DOHH2 (cell line): Measurements from ENCODE around the gene EID2B.
A peak's percentile ranks its signal among the peaks of the same experiment; 100 is the strongest.

Source experiments
- H3F3A ChIP-seq: fragments of 200-600 bp; sonication (generic), shearing (Covaris generic); 2 replicates; pipeline ENCODE4 v1.6.0; 2016; ENCODE audit warnings: antibody characterized with exemption, mild to moderate bottlenecking; ENCODE audit not compliant: control insufficient read depth, insufficient read depth
- H3K27ac ChIP-seq: fragments of 200-600 bp; sonication (generic); 2 replicates; pipeline ENCODE4 v1.5.1; 2014; ENCODE audit warnings: low read depth, mild to moderate bottlenecking, low read length, moderate library complexity
- H3K27me3 ChIP-seq: fragments of 200-600 bp; sonication (generic); 2 replicates; pipeline ENCODE4 v1.6.1; 2014; ENCODE audit warnings: mild to moderate bottlenecking, low read length, mixed read lengths; ENCODE audit not compliant: control insufficient read depth
- H3K36me3 ChIP-seq: fragments of 200-600 bp; sonication (generic); 2 replicates; pipeline ENCODE4 v1.6.1; 2014; ENCODE audit warnings: mild to moderate bottlenecking, low read length, moderate library complexity, mixed read lengths; ENCODE audit not compliant: control insufficient read depth
- H3K4me1 ChIP-seq: fragments of 200-600 bp; sonication (generic); 2 replicates; pipeline ENCODE4 v1.6.1; 2014; ENCODE audit warnings: mild to moderate bottlenecking, low read length, mixed read lengths; ENCODE audit not compliant: control insufficient read depth
- H3K4me2 ChIP-seq: fragments of 200-600 bp; sonication (generic); 2 replicates; pipeline ENCODE4 v1.6.0; 2014; ENCODE audit warnings: mild to moderate bottlenecking, low read length, moderate library complexity
- H3K4me3 ChIP-seq: fragments of 200-600 bp; sonication (generic); 2 replicates; pipeline ENCODE4 v1.5.1; 2014; ENCODE audit warnings: mild to moderate bottlenecking, low read length, mixed read lengths
- H3K79me2 ChIP-seq: fragments of 200-600 bp; sonication (generic); 2 replicates; pipeline ENCODE4 v1.6.1; 2014; ENCODE audit warnings: mild to moderate bottlenecking, low read length, mixed read lengths; ENCODE audit not compliant: control insufficient read depth
- H3K9me2 ChIP-seq: fragments of 200-600 bp; sonication (generic); replicated peaks from 2 replicates; pipeline ENCODE4 v1.6.1; 2014; ENCODE audit warnings: mild to moderate bottlenecking, low read length, mixed read lengths; ENCODE audit not compliant: control insufficient read depth
- H3K9me3 ChIP-seq: fragments of 200-600 bp; sonication (generic); 2 replicates; pipeline ENCODE4 v1.6.1; 2014; ENCODE audit warnings: antibody characterized with exemption, low read length, mixed read lengths; ENCODE audit not compliant: control insufficient read depth, insufficient read depth
- H4K20me1 ChIP-seq: fragments of 200-600 bp; sonication (generic); 2 replicates; pipeline ENCODE4 v1.6.0; 2014; ENCODE audit warnings: low read depth, mild to moderate bottlenecking, antibody characterized with exemption, low read length, moderate library complexity; ENCODE audit not compliant: control insufficient read depth, insufficient read depth
- EZH2phosphoT487 ChIP-seq: fragments of 200-600 bp; sonication (generic); IDR thresholded peaks from 2 replicates; pipeline ENCODE4 v1.6.1; 2017; ENCODE audit warnings: borderline replicate concordance, mild to moderate bottlenecking, antibody characterized with exemption, low read length, moderate library complexity, mixed read lengths
- TF ChIP-seq, protein P1 (sequence below): fragments of 200-600 bp; sonication (generic); IDR thresholded peaks from one replicate; pipeline ENCODE4 v1.5.1; 2014; ENCODE audit warnings: antibody characterized with exemption, mild to moderate bottlenecking, low read depth, low read length; ENCODE audit not compliant: poor library complexity, severe bottlenecking

The EID2B gene

GRCh38 chr19:39481229-39481545, 51.5 kb downstream of the EID2B start:
- H3K79me2 ChIP-seq: peaks cover 36% of the 10 kb centered on the region
- peak overlapping the region; percentile 90 for H3K4me3 ChIP-seq
- no peaks in the 10 kb centered on the region for H3K9me2 ChIP-seq
- no peaks in the 10 kb centered on the region for H3K9me3 ChIP-seq
- peak overlapping the region; percentile 51 for H3K27ac ChIP-seq
- peaks cover 47% of the 10 kb centered on the region for H3K36me3 ChIP-seq
- H3F3A ChIP-seq: peaks cover 7% of the 10 kb centered on the region
- H3K4me1 ChIP-seq: peaks cover 20% of the 10 kb centered on the region
- H4K20me1 ChIP-seq: no peaks in the 10 kb centered on the region
- peak overlapping the region; percentile 94 for H3K4me2 ChIP-seq
- no peaks in the 10 kb centered on the region for H3K27me3 ChIP-seq
- TF ChIP-seq EZH2phosphoT487: no peak
- TF ChIP-seq, protein P1, sequence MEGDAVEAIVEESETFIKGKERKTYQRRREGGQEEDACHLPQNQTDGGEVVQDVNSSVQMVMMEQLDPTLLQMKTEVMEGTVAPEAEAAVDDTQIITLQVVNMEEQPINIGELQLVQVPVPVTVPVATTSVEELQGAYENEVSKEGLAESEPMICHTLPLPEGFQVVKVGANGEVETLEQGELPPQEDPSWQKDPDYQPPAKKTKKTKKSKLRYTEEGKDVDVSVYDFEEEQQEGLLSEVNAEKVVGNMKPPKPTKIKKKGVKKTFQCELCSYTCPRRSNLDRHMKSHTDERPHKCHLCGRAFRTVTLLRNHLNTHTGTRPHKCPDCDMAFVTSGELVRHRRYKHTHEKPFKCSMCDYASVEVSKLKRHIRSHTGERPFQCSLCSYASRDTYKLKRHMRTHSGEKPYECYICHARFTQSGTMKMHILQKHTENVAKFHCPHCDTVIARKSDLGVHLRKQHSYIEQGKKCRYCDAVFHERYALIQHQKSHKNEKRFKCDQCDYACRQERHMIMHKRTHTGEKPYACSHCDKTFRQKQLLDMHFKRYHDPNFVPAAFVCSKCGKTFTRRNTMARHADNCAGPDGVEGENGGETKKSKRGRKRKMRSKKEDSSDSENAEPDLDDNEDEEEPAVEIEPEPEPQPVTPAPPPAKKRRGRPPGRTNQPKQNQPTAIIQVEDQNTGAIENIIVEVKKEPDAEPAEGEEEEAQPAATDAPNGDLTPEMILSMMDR: no peak
